ENCODE data around the gene SH3PXD2B. TPM values are rescaled to one million over a fixed set of nuclear protein-coding genes. Genes with fewer than 3 reads are reported as not detected.

The SH3PXD2B gene
- total RNA-seq, 2 experiments from 2014 or later = 0.10 TPM; not detected in 1

DNA sequence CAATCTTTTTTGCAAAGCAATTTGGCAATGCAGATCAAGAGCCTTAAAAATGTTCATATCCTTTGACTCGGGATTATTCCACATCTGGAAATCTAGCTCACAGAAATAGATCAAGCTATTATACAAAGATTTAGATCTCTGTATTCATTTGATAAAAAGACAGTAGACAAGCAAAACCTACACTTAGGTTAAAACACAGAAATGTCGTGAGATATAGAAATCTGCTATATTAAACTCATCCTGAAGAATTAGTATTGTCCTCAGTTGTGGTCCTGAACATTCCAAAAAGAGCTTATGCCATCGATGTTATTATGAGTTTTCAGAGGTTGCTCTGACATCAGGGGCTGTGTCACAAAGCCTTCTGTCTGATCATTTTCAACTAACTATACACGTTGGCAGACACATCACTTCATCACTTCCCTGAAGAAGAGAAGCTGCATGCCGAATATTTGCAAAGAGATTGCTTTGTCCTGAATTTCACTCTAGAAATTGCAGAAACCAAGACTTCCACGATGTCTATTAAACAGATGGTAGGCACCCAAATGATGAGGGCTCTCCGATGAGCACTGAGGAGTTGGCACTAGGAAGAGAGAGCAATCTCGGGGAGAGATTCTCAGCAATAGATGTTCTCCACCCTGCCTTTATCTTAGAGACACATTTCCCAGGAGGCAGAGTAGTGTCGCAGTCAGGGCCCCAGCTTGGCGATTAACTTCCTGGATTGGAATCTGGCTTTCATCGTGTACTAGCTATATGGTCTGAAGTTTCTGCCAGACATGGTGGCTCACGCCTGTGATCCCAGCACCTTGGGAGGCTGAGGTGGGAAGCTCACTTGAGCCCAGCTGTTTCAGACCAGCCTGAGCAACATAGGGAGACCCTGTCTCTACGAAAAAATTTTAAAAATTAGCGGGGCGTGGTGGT, 168.8 kb downstream of the SH3PXD2B start:
- Histone ChIP-seq H3K9me2 (ENCODE audit: insufficient read depth, low read length) (no peaks in the 10 kb centered on the region), H3K9me3 (ENCODE audit: low read length) (no peaks in the 10 kb centered on the region), H3K36me3 (ENCODE audit: insufficient read depth, low read length) (no peaks in the 10 kb centered on the region), H4K20me1 (ENCODE audit: insufficient read depth, low read length) (peaks cover 10% of the 10 kb centered on the region; the same call in 1 of the 2 replicates), H3K27ac (ENCODE audit: low read depth, low read length, poor library complexity, severe bottlenecking) (no peak overlapping the region), H3K4me3 (ENCODE audit: low read depth, low read length, poor library complexity, severe bottlenecking) (peak overlapping the region; percentile 94), H3K4me2 (ENCODE audit: low read length) (peak overlapping the region; percentile 92), H2AFZ (ENCODE audit: low read length) (peak overlapping the region; percentile 96; the same call in 1 of the 2 replicates), H3K79me2 (ENCODE audit: insufficient read depth, low read depth, low read length) (peaks cover 27% of the 10 kb centered on the region), H3K4me1 (ENCODE audit: insufficient read depth, low read length, poor library complexity, severe bottlenecking) (peaks cover 25% of the 10 kb centered on the region)
- no TSS peak for BruUV-seq (replicated peaks)
- DNase-seq (ENCODE audit: low spot score) = no peak
- CTCF ChIA-PET (ENCODE audit: unreplicated experiment) = no interaction called here
- intact Hi-C loops (cut with micrococcal nuclease; ENCODE audit: unreplicated experiment) = loop anchor here (2.0 kb wide), 1 partner anchor 175 kb away; no protein-coding TSS in a partner anchor
- POLR2A ChIA-PET = interaction anchor here (0.6 to 1.3 kb wide), 7 partner anchors 8 to 898 kb away, joined by 3 to 6 read pairs (median 4); partner anchors contain the start of gene NPM1
- TF ChIP-seq, protein P1, sequence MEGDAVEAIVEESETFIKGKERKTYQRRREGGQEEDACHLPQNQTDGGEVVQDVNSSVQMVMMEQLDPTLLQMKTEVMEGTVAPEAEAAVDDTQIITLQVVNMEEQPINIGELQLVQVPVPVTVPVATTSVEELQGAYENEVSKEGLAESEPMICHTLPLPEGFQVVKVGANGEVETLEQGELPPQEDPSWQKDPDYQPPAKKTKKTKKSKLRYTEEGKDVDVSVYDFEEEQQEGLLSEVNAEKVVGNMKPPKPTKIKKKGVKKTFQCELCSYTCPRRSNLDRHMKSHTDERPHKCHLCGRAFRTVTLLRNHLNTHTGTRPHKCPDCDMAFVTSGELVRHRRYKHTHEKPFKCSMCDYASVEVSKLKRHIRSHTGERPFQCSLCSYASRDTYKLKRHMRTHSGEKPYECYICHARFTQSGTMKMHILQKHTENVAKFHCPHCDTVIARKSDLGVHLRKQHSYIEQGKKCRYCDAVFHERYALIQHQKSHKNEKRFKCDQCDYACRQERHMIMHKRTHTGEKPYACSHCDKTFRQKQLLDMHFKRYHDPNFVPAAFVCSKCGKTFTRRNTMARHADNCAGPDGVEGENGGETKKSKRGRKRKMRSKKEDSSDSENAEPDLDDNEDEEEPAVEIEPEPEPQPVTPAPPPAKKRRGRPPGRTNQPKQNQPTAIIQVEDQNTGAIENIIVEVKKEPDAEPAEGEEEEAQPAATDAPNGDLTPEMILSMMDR (conservative IDR thresholded peaks at IDR 0.05; ENCODE audit: low read length) = no peak
- no peak for TF ChIP-seq EZH2phosphoT487 (IDR thresholded peaks at IDR 0.05; ENCODE audit: borderline replicate concordance, low read depth, low read length)

DNA sequence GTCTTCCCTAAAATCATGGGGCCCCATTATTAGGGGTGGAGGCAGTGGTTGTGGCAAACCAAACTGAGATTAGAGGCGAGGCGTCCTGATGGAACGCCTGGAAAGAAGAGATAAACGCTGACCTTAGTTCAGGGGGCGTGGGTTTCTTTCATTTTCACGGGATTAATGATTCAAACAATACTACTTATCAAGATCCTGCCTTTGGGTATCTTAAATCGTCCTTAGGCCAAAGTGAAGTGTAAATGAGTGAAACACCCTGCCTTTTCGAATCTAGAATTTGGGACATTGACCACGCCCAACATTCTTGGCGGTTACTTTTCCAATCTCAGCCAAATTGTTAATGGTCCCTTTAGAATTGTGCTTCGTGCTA, 169.7 kb downstream of the SH3PXD2B start:
- ChIA-PET POLR2A (interaction anchor here (0.6 to 1.3 kb wide), 5 partner anchors 9 to 897 kb away, joined by 3 to 6 read pairs (median 3); partner anchors contain the start of gene NPM1), CTCF (ENCODE audit: unreplicated experiment) (no interaction called here)
- no peaks in the 10 kb centered on the region for H3K9me2 ChIP-seq (ENCODE audit: insufficient read depth, low read length)
- BruUV-seq (replicated peaks) = no TSS peak
- H3K9me3 ChIP-seq (ENCODE audit: low read length) = no peaks in the 10 kb centered on the region
- no peak for DNase-seq (ENCODE audit: low spot score)
- peak overlapping the region; percentile 16 for H3K27ac ChIP-seq (ENCODE audit: low read depth, low read length, poor library complexity, severe bottlenecking)
- H3K36me3 ChIP-seq (ENCODE audit: insufficient read depth, low read length) = 0 out of 2 replicates have a peak, but pooled peaks cover under 1% of the 10 kb centered on the region
- peak overlapping the region; percentile 92 for H3K4me2 ChIP-seq (ENCODE audit: low read length)
- peaks cover 10% of the 10 kb centered on the region; the same call in 1 of the 2 replicates for H4K20me1 ChIP-seq (ENCODE audit: insufficient read depth, low read length)
- peak overlapping the region; percentile 96 for H2AFZ ChIP-seq (ENCODE audit: low read length)
- no peak for TF ChIP-seq EZH2phosphoT487 (IDR thresholded peaks at IDR 0.05; ENCODE audit: borderline replicate concordance, low read depth, low read length)
- TF ChIP-seq, protein P1 (conservative IDR thresholded peaks at IDR 0.05; ENCODE audit: low read length) = no peak
- H3K79me2 ChIP-seq (ENCODE audit: insufficient read depth, low read depth, low read length) = peaks cover 34% of the 10 kb centered on the region
- peaks cover 25% of the 10 kb centered on the region for H3K4me1 ChIP-seq (ENCODE audit: insufficient read depth, low read length, poor library complexity, severe bottlenecking)
- peak overlapping the region; percentile 94 for H3K4me3 ChIP-seq (ENCODE audit: low read depth, low read length, poor library complexity, severe bottlenecking)
- intact Hi-C loops (cut with micrococcal nuclease; ENCODE audit: unreplicated experiment) = loop anchor here (2.0 to 5.0 kb wide), 2 partner anchors 174 to 277 kb away; partner anchors contain the start of gene FBXW11
